22Rv1 (cell line): ENCODE data around the gene GJB2.

ENCODE experiments used
- H3K27ac ChIP-seq: fragments of 450-650 bp; 2 replicates; pipeline ENCODE4 v1.5.1; 2017
- CTCF ChIP-seq: fragments of 450-650 bp; IDR thresholded peaks from 2 replicates; pipeline ENCODE4 v1.5.1; 2017; ENCODE audit warnings: mild to moderate bottlenecking
- ZFX ChIP-seq: fragments of 450-650 bp; IDR thresholded peaks from 2 replicates; pipeline ENCODE4 v1.6.1; 2017; ENCODE audit warnings: antibody characterized with exemption, borderline replicate concordance

The GJB2 gene

GRCh38 chr13:20145521-20145920, 47.2 kb downstream of the GJB2 start:
- TF ChIP-seq ZFX (no peak), CTCF (no peak)

GRCh38 chr13:20144141-20144850, 48.4 kb downstream of the GJB2 start:
- TF ChIP-seq ZFX (no peak), CTCF (no peak)
- no peak overlapping the region for H3K27ac ChIP-seq

More at GRCh38 chr13:20145521-20145920, 47.2 kb downstream of the GJB2 start:
- no peak overlapping the region for H3K27ac ChIP-seq

- no peak for TF ChIP-seq CTCF
- no peak for TF ChIP-seq ZFX
- no peak overlapping the region for H3K27ac ChIP-seq
Observed at GRCh38 chr13:20142927-20143480, 49.7 kb downstream of the GJB2 start.

GRCh38 chr13:20142023-20142926, 50.5 kb downstream of the GJB2 start:
- no peak overlapping the region for H3K27ac ChIP-seq
- no peak for TF ChIP-seq CTCF
- TF ChIP-seq ZFX, result no peak

- H3K27ac ChIP-seq, result no peak overlapping the region
- no peak for TF ChIP-seq ZFX
Observed at GRCh38 chr13:20141238-20142022, 51.3 kb downstream of the GJB2 start.

GRCh38 chr13:20140487-20140886, 52.3 kb downstream of the GJB2 start:
- TF ChIP-seq ZFX (no peak), CTCF (no peak)
- H3K27ac ChIP-seq, result no peak overlapping the region

GRCh38 chr13:20137875-20138274, 54.9 kb downstream of the GJB2 start:
- H3K27ac ChIP-seq, result no peak overlapping the region
- no peak for TF ChIP-seq ZFX
- TF ChIP-seq CTCF, result no peak
